ENCODE measurements around the gene LIF.
A peak's percentile ranks its signal among the peaks of the same experiment; 100 is the strongest.

Gene LIF

GRCh38 chr22:30262917-30263741 lies 16.6 kb upstream of the LIF start:
- peak; percentile 51 for DNase-seq (ENCODE audit: low spot score)

- no peak for DNase-seq (ENCODE audit: low spot score)
Observed at GRCh38 chr22:30262112-30262511, 15.6 kb upstream of the LIF start.

GRCh38 chr22:30261134-30261533 lies 14.6 kb upstream of the LIF start:
- DNase-seq (ENCODE audit: low spot score) = no peak

GRCh38 chr22:30260682-30261081 lies 14.1 kb upstream of the LIF start:
- DNase-seq (ENCODE audit: low spot score) = no peak

GRCh38 chr22:30260276-30260675 lies 13.7 kb upstream of the LIF start:
- DNase-seq (ENCODE audit: low spot score) = no peak

GRCh38 chr22:30254314-30254713 lies 7.8 kb upstream of the LIF start:
- no peak for DNase-seq (ENCODE audit: low spot score)

GRCh38 chr22:30253205-30253852 lies 6.8 kb upstream of the LIF start:
- DNase-seq (ENCODE audit: low spot score) = peak; percentile 69

GRCh38 chr22:30252411-30253204 lies 6.0 kb upstream of the LIF start:
- no peak for DNase-seq (ENCODE audit: low spot score)

- DNase-seq (ENCODE audit: low spot score) = no peak
Observed at GRCh38 chr22:30251711-30252110, 5.2 kb upstream of the LIF start.

GRCh38 chr22:30250661-30251267 lies 4.2 kb upstream of the LIF start:
- no peak for DNase-seq (ENCODE audit: low spot score)

- DNase-seq (ENCODE audit: low spot score) = no peak
Observed at GRCh38 chr22:30250039-30250565, 3.5 kb upstream of the LIF start.

- no peak for DNase-seq (ENCODE audit: low spot score)
Observed at GRCh38 chr22:30249049-30250038, 2.8 kb upstream of the LIF start.

GRCh38 chr22:30248484-30248883 lies 1.9 kb upstream of the LIF start:
- no peak for DNase-seq (ENCODE audit: low spot score)

- DNase-seq (ENCODE audit: low spot score) = no peak
Observed at GRCh38 chr22:30247974-30248373, 1.4 kb upstream of the LIF start.

GRCh38 chr22:30247561-30247960 lies 1.0 kb upstream of the LIF start:
- no peak for DNase-seq (ENCODE audit: low spot score)

GRCh38 chr22:30246814-30247376 lies 336 bp upstream of the LIF start:
- no peak for DNase-seq (ENCODE audit: low spot score)

- no peak for DNase-seq (ENCODE audit: low spot score)
Observed at GRCh38 chr22:30245181-30245984, 1.2 kb downstream of the LIF start.

GRCh38 chr22:30244641-30245040 lies 1.9 kb downstream of the LIF start:
- no peak for DNase-seq (ENCODE audit: low spot score)

- no peak for DNase-seq (ENCODE audit: low spot score)
Observed at GRCh38 chr22:30244066-30244465, 2.5 kb downstream of the LIF start.

GRCh38 chr22:30243661-30244060 lies 2.9 kb downstream of the LIF start:
- DNase-seq (ENCODE audit: low spot score) = no peak
